Measurements from ENCODE around the gene CYTH1.

CYTH1 gene

DNA sequence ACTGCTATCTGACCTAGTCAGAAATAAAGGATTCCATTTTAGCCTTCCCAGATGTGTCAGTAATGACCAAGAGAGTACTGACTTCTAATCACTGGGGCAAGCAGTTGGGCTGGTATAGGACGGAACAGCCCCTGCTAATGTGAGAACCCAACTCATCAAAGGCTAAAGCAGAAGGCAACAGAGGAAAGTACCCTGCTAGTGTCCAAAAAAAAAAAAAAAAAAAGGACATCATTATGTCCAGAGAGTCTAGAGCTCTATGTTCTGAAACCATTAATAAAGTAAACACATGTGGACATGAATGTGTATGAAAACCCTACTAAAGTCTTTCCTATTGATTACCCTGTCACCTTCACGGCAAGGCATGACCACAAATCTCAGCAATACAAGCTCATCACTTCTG is 85.0 kb downstream of the CYTH1 start:
- Mint-ChIP-seq H3K36me3 (peaks cover 100% of the 10 kb centered on the region), H3K4me1 (peaks cover 41% of the 10 kb centered on the region), H3K9me3 (no peaks in the 10 kb centered on the region), H3K4me3 (no peak overlapping the region), H3K27ac (peak overlapping the region; percentile 24)
- no peak for ATAC-seq
- DNase-seq (ENCODE audit: low spot score in 2 of 2) = no peak

DNA sequence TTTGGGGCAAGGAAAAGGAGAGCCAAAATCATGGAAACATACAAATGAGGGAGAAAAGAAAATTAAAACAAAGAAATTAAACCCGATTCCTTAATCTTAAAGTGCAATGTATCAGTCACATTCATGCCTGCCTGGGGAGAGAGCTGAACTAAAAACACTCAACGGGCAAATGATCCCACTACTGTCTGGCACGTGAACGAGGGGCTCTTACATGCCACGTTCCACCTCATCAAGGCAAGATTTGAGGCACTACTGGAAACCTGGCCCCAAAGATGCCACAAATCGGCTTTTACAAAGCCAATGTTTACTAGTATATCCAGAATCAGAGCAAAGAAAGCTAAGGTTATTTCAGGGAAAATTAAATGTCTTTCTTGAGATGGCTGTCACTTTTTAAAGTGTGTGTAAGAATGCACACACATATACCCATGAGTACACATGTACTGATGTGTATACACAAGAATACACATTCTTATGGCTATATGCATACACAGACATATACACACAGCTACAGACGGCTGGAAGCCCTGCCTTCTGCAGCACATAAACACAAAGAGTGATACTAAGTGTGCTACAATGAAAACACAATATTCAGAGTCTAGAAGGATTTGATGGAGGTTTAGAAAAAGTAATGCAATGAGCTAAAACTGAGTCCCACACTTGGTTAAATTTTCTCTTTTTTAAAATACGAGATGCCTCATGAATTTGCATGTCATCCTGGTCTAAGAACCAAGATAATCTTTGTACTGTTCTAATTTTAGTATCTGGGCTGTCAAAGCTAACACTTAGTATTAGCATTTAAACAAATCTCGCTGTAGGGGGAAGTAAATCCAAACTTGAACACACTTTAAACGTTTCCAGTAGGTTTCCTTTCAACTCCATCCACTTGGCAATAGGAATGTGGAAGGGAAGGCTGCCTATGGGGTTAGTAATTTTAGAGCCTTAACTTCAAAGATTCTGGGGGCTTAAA is 85.8 kb downstream of the CYTH1 start:
- H3K36me3 Mint-ChIP-seq = peaks cover 100% of the 10 kb centered on the region
- peak overlapping the region; percentile 24 for H3K27ac Mint-ChIP-seq
- no peak overlapping the region for H3K4me3 Mint-ChIP-seq
- ATAC-seq (no peak), DNase-seq (ENCODE audit: low spot score in 2 of 2) (no peak)
- no peaks in the 10 kb centered on the region for H3K9me3 Mint-ChIP-seq
- peaks cover 44% of the 10 kb centered on the region for H3K4me1 Mint-ChIP-seq

DNA sequence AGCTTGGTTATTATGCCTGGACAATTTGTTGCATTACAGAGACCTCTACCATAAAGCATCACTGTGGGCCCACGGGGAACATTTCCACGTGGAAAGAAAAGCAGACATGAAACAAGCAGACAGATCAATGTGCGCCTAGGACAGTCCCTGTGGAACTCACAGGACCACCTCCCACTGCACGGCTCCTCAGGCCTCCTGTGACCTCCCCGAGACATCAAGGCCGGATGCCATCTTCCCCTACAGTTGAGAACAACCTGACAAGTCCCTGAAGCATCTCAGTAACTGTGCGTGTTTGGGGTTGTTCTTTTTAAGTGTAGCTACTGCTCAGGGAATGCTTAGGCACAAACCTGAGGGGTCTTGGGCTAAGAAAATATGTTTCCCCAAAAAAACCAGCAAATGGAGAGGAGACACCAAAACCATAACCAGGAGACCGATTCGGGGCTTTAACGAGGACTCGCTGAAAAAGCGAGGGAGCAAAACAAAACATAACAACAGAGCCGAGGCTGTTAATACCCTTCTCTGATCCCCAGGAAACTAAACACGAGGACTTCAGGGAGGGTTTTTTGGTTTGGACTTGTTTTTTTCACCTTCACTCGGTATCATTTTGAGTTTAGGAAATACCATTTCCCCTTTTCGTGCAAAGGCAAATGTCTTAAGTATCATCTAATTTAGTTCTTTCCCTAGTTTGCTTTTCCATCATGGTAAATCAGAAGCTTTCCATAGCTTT is 87.1 kb downstream of the CYTH1 start:
- peaks cover 44% of the 10 kb centered on the region for H3K4me1 Mint-ChIP-seq
- no peak overlapping the region for H3K4me3 Mint-ChIP-seq
- no peaks in the 10 kb centered on the region for H3K9me3 Mint-ChIP-seq
- ATAC-seq = no peak
- no peak for DNase-seq (ENCODE audit: low spot score in 2 of 2)
- peak overlapping the region; percentile 84 for H3K27ac Mint-ChIP-seq
- H3K36me3 Mint-ChIP-seq = peaks cover 100% of the 10 kb centered on the region

DNA sequence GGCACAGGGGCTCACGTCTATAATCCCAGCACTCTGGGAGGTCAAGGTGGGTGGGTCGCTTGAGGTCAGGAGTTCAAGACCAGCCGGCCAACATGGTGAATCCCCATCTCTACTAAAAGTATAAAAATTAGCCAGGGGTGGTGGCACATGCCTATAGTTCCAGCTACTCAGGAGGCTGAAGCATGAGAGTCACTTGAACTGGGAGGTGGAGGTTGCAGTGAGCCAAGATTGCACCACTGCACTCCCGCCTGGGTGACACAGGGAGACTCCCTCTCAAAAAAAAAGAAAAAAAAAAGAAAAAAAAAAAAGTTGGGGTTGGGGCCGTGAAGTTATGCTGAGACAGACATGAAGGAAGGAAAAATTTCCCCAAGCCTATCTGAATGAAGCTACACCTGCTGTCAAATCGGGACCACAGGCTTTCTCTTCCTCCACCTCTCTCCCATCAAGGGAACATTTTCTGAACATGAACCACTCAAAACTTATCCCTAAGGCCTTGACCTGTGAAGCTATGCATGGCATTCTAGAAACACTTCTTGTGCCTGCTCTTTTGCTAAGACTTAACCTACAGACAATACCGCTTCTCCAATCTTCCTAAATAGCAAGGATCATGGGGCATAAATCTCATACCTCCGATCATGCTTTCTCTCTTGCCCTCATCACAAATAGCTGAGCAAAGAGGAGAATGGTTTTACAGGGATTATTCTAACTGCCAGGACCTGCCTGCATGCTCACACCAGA is 88.6 kb downstream of the CYTH1 start:
- no peaks in the 10 kb centered on the region for H3K9me3 Mint-ChIP-seq
- peaks cover 100% of the 10 kb centered on the region for H3K36me3 Mint-ChIP-seq
- no peak overlapping the region for H3K4me3 Mint-ChIP-seq
- ATAC-seq = no peak
- H3K27ac Mint-ChIP-seq = peak overlapping the region; percentile 84
- no peak for DNase-seq (ENCODE audit: low spot score in 2 of 2)
- H3K4me1 Mint-ChIP-seq = peaks cover 44% of the 10 kb centered on the region

DNA sequence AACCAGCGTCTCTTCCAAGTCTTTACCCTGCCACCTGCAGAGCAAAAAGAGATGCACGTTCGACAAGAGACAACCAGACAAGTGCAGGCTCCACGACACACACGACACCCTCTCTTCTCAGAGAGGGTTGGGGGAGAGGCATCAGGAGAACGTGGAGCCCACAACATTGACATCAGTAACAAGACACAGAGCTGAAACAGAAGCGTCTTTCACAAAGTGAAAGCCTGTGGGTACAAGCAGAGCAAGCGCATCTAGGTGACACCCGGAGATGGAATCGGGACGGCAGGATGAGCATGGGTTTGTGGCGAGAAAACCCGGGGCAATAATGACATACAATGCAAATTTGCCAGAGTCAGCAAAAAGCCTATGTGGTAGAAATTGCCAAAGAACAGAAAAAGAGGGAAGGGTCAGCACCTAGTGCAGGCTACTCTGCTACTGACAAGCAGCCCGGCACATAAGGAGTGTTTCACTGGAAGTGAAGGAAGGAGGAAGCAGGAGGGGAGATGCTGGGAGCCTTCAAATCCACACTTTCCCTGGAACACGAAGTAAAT is 89.5 kb downstream of the CYTH1 start:
- Mint-ChIP-seq H3K36me3 (peaks cover 100% of the 10 kb centered on the region), H3K4me3 (no peak overlapping the region), H3K4me1 (peaks cover 47% of the 10 kb centered on the region), H3K27ac (peak overlapping the region; percentile 83), H3K9me3 (no peaks in the 10 kb centered on the region)
- no peak for DNase-seq (ENCODE audit: low spot score in 2 of 2)
- ATAC-seq = no peak

DNA sequence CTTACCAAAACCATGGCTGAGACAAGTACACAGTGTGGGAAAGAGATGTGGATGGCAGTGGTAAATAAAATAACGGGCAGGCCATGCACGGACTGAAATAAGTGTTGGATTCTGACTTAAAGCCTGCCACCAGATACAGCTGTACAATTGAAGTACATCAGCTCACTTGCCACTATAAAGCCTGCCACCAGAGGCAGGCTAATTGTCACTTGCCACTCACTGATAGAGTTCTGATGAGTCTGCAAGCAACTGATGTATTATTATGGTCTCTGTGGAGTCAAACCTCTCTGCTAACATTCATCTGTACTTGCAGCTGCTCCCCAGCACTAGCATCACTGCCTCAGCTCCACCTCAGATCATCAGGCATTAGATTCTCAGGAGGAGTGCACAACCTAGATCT is 93.0 kb downstream of the CYTH1 start:
- ATAC-seq = no peak

DNA sequence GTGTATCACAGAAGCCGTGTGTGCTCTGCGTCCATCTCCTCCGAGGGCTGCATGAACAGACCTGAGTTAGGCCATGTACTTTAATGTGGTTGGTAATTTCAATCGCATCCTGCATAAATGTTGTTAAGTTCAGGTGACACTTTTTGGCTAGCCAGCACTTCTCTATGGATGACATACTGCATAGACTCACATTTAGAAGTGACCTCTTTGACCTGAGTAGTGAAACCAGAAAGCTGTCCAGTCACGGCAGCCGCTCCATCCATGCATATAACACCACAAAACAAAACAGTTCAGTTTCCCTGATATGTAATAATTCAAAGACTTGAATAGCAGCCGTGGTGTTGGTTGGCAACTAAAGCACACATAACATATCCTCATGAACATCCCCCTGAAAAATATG is 94.1 kb downstream of the CYTH1 start:
- peaks cover 100% of the 10 kb centered on the region for H3K36me3 Mint-ChIP-seq
- ATAC-seq = no peak

More for the DNA sequence above, 93.0 kb downstream of the CYTH1 start:
- H3K27ac Mint-ChIP-seq = peak overlapping the region; percentile 81
- no peaks in the 10 kb centered on the region for H3K9me3 Mint-ChIP-seq
- no peak for DNase-seq (ENCODE audit: low spot score in 2 of 2)
- H3K36me3 Mint-ChIP-seq = peaks cover 100% of the 10 kb centered on the region
- peaks cover 22% of the 10 kb centered on the region for H3K4me1 Mint-ChIP-seq
- no peak overlapping the region for H3K4me3 Mint-ChIP-seq

DNA sequence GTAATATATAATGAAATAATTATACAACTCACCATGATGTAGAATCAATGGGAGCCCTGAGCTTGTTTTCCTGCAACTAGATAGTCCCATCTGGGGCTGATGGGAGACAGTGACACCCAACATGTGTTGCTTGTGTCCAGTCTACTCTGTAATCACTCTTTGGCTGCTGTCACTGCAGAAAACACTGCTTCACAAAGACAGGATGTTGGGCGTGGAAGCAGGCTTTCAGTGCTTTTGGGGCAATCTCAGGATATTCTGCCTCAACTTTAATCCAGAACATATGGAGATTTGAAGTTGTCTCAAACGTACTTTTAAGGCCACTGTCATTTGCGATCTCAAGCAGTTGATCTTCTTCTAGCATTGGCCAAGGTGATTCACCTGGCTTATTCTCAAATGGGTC is 94.9 kb downstream of the CYTH1 start:
- ATAC-seq (no peak), DNase-seq (ENCODE audit: low spot score in 2 of 2) (no peak)
- no peaks in the 10 kb centered on the region for H3K9me3 Mint-ChIP-seq
- H3K4me3 Mint-ChIP-seq = no peak overlapping the region
- peak overlapping the region; percentile 45 for H3K27ac Mint-ChIP-seq
- peaks cover 16% of the 10 kb centered on the region for H3K4me1 Mint-ChIP-seq
- H3K36me3 Mint-ChIP-seq = peaks cover 100% of the 10 kb centered on the region

More for the DNA sequence above, 94.1 kb downstream of the CYTH1 start:
- Mint-ChIP-seq H3K9me3 (no peaks in the 10 kb centered on the region), H3K27ac (peak overlapping the region; percentile 45), H3K4me3 (no peak overlapping the region), H3K4me1 (peaks cover 19% of the 10 kb centered on the region)
- DNase-seq (ENCODE audit: low spot score in 2 of 2) = no peak

DNA sequence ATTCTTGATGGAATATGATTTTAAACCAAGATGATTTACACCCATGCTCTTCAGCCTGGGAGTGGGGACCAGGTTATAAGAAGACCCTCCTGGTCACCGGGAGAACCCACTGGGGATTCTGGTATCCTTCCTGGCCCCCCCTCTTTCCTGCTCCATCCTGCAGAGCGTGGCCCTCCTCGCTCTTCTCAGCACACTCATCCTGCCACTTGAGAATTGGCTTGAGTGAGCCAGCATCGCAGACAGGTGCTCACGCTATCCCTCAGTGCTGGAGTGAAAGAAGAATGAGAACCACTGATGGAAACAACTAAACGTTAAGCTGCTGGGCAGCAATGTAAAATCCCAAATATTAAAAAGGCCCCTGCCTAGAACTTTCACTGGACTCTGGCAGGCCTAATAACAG is 98.0 kb downstream of the CYTH1 start:
- Mint-ChIP-seq H3K36me3 (peaks cover 100% of the 10 kb centered on the region), H3K9me3 (no peaks in the 10 kb centered on the region), H3K4me1 (peaks cover 21% of the 10 kb centered on the region), H3K27ac (peak overlapping the region; percentile 86), H3K4me3 (no peak overlapping the region)
- no peak for DNase-seq (ENCODE audit: low spot score in 2 of 2)
- ATAC-seq = no peak

DNA sequence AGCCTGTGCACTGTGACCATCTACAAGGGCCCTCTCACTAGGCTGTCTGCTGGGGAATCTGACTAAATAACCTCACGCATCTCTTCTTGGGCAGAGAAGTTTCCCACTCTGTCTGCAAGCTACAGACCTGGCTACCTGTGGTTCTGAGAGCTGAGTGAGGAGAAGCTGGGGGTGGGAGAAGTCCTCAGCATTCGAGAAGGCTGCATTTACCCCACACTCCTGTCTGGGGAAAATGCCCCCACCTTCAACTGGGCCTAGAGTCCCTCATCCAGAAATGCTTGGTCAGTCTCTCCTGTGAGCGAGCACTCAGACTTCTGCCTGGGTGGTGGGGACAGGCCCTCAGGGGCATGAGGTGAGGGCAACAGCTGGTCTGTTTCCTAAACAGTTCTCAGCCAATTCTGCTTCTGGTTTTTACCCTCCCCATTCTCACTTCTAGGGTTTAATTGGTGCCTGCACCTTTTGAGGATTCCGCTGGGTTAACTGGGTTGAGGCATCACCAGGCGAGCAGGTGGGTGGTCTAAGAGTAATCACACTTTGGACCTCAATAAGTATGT is 98.6 kb downstream of the CYTH1 start:
- H3K27ac Mint-ChIP-seq = peak overlapping the region; percentile 86
- no peak overlapping the region for H3K4me3 Mint-ChIP-seq
- peaks cover 100% of the 10 kb centered on the region for H3K36me3 Mint-ChIP-seq
- H3K4me1 Mint-ChIP-seq = peaks cover 21% of the 10 kb centered on the region
- no peaks in the 10 kb centered on the region for H3K9me3 Mint-ChIP-seq
- DNase-seq (ENCODE audit: low spot score in 2 of 2) (no peak), ATAC-seq (no peak)

DNA sequence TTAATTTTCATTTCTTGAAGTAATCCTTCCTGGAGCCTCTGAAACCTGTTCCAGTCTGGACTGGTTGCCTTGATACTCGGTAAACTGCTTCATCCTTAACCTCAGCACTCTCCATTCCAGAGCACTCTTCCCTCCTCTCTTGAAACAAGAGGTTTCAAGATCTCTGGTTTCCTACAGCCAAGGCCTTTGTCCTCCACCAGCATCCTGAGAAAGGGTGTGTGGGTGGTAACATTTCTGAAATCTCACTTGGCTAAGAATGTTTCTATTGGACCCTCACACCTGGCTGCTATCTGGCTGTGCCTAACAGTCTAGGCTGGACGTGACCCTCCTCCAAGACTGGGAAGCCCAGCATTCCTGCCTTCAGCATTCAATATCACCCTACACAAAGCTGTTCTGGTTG is 99.7 kb downstream of the CYTH1 start:
- peaks cover 100% of the 10 kb centered on the region for H3K36me3 Mint-ChIP-seq
- DNase-seq (ENCODE audit: low spot score in 2 of 2) (no peak), ATAC-seq (no peak)
- peak overlapping the region; percentile 61 for H3K27ac Mint-ChIP-seq
- no peak overlapping the region for H3K4me3 Mint-ChIP-seq
- no peaks in the 10 kb centered on the region for H3K9me3 Mint-ChIP-seq
- peaks cover 12% of the 10 kb centered on the region for H3K4me1 Mint-ChIP-seq

DNA sequence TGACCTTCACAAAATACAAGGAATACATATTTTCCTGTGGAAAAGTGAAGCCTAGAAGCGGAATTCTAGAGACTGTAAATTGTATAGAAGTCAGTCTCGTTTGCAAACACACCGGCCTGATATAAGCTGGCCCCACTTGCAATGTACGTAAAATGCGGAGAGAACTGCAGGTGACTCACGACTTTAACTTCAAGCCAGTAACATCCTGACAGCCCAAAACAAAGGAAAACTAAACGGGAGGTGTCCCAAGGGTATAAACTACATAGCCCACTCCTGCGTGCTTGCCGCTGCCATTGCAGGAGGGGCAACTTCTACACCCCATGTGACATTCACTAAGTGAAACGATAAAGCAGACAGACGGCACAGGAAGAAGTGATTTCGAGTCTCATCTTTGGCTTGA is 101.6 kb downstream of the CYTH1 start:
- Mint-ChIP-seq H3K27ac (no peak overlapping the region), H3K4me3 (no peak overlapping the region), H3K36me3 (peaks cover 100% of the 10 kb centered on the region), H3K4me1 (peaks cover 12% of the 10 kb centered on the region), H3K9me3 (no peaks in the 10 kb centered on the region)
- DNase-seq (ENCODE audit: low spot score in 2 of 2) = no peak
- ATAC-seq = no peak

DNA sequence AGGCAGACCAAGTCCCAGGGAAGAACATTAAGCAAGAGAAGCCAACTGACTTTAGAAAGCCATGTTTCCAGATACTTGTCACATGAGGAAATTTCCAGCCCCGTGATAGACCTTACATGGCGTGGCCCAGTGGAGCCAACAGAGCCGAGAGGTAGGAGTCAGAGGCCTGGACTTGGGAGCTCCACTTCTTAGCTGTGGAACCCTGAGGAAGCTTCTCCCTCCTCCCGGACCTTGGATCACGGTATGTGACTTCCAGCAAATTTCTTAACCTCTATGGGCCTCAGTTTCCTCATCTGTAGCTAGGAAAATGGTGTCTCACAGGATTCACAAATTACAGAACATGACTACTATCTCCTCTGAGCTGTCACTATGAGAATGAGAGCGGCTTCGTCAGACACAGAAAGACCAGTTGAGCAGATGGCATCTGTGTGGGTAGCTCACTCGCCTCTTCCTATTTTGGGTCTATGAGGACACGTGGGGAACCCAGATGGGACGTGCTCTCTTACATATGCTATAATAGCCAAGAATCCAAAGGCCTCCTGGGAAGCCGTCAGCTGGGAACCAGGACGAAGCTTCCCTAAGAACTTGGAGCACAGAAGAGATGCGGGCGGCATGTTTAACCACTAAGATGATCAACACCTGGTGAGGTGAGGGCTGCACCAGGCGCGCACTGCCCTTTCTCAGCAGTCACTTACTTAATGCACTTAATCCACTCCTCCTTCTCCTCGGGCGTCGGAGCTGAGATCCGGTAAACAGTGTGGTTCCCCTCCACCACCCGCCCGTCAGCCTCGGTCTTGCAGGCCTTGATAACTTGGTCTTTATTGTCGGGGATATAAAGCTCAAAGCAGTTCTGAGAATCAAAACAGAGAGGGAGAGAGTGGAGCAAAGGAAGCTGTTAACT is 102.3 kb downstream of the CYTH1 start:
- H3K27ac Mint-ChIP-seq = peak overlapping the region; percentile 74
- H3K9me3 Mint-ChIP-seq = no peaks in the 10 kb centered on the region
- DNase-seq (ENCODE audit: low spot score in 2 of 2) (no peak), ATAC-seq (no peak)
- H3K36me3 Mint-ChIP-seq = peaks cover 100% of the 10 kb centered on the region
- no peak overlapping the region for H3K4me3 Mint-ChIP-seq
- peaks cover 12% of the 10 kb centered on the region for H3K4me1 Mint-ChIP-seq

DNA sequence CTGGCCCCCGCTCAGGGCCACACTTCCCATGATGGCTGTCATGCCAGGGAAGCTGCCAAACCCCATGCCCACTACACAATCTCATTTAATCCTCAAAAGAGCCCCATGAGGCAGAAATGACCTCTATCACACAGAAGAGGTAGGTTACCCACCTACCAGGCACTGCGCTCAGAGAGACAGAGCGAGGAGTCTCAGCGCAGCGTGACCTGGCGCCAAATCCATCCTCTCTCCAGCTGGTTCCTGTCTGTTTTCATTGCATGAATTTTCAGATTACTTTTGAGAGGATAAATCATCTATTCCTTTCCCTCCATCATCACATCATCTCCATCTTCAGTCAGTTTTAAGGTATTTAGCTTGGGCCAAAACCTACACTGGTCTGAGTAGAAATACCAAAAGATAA is 103.4 kb downstream of the CYTH1 start:
- H3K9me3 Mint-ChIP-seq = no peaks in the 10 kb centered on the region
- peak overlapping the region; percentile 74 for H3K27ac Mint-ChIP-seq
- ATAC-seq (no peak), DNase-seq (ENCODE audit: low spot score in 2 of 2) (no peak)
- H3K36me3 Mint-ChIP-seq = peaks cover 100% of the 10 kb centered on the region
- H3K4me3 Mint-ChIP-seq = no peak overlapping the region
- peaks cover 12% of the 10 kb centered on the region for H3K4me1 Mint-ChIP-seq
